Measurements from ENCODE around the gene RNF41.

GRCh38 chr12:56163533-56164344, 58.0 kb downstream of the RNF41 start:
- TF ChIP-seq, protein P1, sequence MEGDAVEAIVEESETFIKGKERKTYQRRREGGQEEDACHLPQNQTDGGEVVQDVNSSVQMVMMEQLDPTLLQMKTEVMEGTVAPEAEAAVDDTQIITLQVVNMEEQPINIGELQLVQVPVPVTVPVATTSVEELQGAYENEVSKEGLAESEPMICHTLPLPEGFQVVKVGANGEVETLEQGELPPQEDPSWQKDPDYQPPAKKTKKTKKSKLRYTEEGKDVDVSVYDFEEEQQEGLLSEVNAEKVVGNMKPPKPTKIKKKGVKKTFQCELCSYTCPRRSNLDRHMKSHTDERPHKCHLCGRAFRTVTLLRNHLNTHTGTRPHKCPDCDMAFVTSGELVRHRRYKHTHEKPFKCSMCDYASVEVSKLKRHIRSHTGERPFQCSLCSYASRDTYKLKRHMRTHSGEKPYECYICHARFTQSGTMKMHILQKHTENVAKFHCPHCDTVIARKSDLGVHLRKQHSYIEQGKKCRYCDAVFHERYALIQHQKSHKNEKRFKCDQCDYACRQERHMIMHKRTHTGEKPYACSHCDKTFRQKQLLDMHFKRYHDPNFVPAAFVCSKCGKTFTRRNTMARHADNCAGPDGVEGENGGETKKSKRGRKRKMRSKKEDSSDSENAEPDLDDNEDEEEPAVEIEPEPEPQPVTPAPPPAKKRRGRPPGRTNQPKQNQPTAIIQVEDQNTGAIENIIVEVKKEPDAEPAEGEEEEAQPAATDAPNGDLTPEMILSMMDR (IDR thresholded peaks at IDR 0.05; ENCODE audit: low read depth, low read length): no peak
- TF ChIP-seq POLR2A (IDR thresholded peaks at IDR 0.05; ENCODE audit: extremely low read depth, insufficient read length) (no peak), MYC (IDR thresholded peaks at IDR 0.05; ENCODE audit: low read depth, low read length) (no peak)
